GM20000 (cell line): ENCODE measurements around the gene EFCAB9.

ENCODE experiments used
- DNase-seq: peaks from one replicate; pipeline ENCODE4 v3.0.0; 2012; ENCODE audit warnings: low spot score
- TF ChIP-seq, protein P1 (sequence below): IDR thresholded peaks from 2 replicates; pipeline ENCODE4 v1.5.1; 2012; ENCODE audit warnings: mild to moderate bottlenecking, control low read depth; ENCODE audit errors: extremely low read depth, missing control alignments

Gene EFCAB9

DNA sequence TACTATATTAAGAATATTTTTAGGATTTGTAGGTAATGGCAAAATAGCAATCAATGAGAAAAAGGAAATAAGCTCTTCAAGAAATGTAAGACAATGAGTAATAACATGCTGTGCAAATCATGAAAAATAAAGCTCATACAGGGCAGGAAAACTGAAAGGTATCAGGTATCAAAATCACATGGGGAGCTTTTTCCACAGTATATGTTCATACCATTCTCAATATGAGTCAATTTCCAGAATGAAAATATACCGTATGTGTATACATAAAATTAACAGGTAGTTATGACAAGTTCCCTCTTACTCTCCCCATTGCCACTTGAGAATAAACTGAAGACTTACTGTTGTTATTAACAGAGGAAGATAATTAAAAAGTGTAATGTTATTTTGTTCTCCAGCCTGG is 35.9 kb downstream of the EFCAB9 start:
- TF ChIP-seq, protein P1, sequence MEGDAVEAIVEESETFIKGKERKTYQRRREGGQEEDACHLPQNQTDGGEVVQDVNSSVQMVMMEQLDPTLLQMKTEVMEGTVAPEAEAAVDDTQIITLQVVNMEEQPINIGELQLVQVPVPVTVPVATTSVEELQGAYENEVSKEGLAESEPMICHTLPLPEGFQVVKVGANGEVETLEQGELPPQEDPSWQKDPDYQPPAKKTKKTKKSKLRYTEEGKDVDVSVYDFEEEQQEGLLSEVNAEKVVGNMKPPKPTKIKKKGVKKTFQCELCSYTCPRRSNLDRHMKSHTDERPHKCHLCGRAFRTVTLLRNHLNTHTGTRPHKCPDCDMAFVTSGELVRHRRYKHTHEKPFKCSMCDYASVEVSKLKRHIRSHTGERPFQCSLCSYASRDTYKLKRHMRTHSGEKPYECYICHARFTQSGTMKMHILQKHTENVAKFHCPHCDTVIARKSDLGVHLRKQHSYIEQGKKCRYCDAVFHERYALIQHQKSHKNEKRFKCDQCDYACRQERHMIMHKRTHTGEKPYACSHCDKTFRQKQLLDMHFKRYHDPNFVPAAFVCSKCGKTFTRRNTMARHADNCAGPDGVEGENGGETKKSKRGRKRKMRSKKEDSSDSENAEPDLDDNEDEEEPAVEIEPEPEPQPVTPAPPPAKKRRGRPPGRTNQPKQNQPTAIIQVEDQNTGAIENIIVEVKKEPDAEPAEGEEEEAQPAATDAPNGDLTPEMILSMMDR, result no peak
- no peak for DNase-seq

DNA sequence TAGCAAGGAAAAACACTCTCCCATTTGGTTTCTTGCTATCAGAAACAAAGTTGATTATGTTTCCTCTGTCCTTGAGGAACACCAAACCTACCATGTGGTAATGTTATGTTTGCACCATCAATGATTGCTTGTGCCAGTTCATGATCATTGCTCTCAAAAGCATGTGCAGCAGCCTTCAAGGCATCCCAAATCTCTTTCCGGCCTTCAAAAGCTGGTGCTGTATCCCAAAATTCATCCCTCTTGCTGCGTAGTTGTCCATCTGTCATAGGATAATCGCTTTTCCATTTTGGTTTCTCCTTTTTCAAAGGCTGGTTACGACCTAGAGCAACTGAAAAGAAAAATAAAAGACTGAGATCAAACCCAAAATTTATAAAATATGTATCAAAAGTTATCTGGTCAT is 40.1 kb downstream of the EFCAB9 start:
- DNase-seq, result no peak
- TF ChIP-seq, protein P1, result no peak

DNA sequence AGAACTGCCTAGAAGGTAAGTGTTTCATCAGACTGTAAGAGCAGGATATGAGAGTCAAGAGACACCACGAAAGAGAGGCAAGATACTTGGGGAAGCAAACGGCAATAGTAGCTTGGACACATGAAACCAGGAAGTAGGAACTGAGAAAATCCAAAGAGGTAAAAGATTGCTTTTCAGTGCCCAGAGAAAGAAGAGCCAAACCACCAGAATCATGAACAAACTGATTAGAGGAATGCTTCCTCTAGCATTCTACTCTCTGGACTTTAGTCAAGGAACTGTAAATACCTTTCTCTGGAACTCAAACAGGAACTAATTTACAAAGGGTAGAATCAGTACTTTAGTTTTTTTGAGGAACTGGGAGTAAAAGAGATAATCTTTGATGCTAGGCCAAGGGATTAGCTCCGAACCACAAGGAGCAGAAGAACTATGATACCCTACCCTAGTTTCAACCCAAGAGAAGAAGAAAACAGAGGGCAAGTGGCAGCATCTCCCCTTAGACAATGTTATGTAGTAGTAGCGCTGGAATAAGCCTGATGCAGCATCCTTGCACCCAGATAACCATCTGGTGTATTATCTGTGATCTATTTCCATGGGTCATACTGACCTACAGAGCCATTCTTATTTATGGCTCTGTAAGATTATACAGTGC is 41.3 kb downstream of the EFCAB9 start:
- TF ChIP-seq, protein P1, result no peak
- DNase-seq, result no peak

DNA sequence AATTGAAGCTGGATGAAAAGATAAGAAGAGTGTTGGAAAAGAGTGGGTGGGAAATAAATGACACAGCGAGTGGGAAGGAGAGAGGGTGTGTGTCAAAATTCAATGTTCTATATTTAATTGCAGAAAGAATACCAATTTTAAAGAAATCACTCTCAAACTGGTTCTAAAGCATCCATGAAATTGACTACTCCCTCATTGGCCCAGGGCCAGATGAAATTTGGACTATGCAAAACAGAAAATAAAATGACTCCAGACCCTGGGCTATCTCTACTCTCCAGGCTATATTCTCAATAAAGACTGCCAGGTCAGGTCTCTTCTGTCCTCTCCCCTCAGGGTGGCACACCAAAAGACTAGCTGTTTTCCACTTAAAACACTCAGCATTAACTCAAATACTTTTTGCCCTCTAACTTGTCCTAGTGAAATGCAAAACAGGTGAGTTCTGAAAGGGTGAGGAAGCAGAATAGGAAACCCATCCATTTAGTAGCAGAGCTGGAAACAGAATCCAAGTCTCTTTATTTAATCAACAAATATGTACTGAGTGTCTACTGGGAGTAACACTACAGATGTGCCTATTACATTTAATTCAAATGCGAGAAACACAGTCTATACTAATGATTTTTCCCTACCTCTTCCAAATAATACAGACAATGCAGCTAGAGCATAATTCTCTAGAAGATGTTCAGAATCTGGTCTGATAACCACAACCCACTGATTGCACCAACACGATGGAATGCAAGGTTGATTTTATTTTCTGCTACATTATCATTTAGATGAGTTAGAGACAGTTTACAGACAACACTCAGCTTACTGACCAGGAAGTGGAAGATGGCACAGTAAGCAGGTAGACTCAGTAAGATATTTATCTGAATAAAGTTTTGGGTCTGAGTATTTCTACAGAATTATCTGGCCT is 42.1 kb downstream of the EFCAB9 start:
- TF ChIP-seq, protein P1, result no peak
- DNase-seq, result no peak

DNA sequence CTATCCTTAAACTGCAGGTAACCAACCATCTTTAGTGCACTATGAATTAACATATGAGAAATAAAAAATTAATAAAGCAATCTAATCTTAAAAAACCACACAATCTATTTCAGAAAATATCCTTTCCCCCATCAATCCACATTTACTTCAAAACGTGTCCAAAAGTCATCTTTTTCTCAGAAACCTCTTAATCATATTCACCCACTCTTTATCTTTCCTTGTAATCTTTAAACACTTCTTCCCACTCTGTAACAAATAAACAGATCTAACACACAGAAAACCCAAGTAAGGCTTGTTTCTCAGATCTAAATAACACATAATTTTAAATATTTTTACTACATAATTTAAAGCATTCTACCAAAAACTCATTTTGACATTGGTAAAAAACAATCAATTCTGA is 44.4 kb downstream of the EFCAB9 start:
- TF ChIP-seq, protein P1, result no peak
- DNase-seq, result no peak

DNA sequence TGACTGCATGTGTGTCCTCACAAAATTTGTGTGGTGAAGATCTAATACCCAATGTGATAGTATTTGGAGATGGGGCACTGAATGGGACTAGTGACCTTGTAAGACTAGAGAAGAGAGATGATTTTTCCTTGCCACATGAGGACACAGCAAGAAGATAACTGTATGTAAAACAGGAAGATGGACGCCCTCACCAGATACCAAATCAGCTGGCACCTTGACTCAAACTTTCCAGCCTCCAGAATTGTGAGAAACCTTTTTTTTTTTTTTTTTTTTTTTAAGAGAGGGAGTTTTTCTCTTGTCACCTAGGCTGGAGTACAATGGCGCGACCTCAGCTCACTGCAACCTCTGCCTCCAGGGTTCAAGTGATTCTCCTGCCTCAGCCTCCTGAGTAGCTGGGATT is 49.3 kb downstream of the EFCAB9 start:
- TF ChIP-seq, protein P1, result no peak
- DNase-seq, result no peak

DNA sequence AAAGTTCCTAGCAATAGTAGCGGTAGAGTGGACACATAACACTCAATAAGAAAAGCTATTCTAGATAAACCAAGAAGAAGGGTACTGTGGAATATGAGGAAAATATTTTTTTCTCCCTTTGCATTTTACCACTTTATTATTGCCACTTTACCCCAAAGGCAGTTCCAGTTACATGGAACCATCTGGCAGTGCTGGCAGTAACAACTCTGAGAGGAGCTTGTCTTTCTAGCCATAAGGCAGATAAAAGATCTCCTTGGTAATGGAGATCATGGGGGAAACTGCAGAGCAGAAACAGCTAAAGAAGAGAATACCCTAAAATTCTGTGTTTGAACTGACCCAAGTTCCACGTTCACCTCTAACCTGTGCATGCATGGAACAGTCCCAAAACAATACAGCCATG is 51.1 kb downstream of the EFCAB9 start:
- TF ChIP-seq, protein P1, result no peak
- no peak for DNase-seq
